Keratinocyte (primary cell): ENCODE measurements around the gene TOP3B. TPM values are rescaled to one million over a fixed set of nuclear protein-coding genes. Genes with fewer than 3 reads are reported as not detected.

Experiments used
- DNase-seq: peaks from one replicate; pipeline ENCODE4 v3.0.0-alpha.2; 2011; ENCODE audit warnings: low read depth, missing footprints, low spot score
- FAIRE-seq: peaks from 2 replicates; lab custom pipeline; 2011; peaks lifted over from hg19 to GRCh38; lab: Jason Lieb, UNC
- H2AFZ ChIP-seq: 2 replicates; pipeline ENCODE4 v1.6.0; 2012; ENCODE audit warnings: low read length, control low read depth, inconsistent platforms; ENCODE audit not compliant: control insufficient read depth
- H3K27ac ChIP-seq: 2 replicates; pipeline ENCODE4 v1.5.1; 2011; ENCODE audit warnings: low read length; ENCODE audit not compliant: control insufficient read depth, insufficient read depth
- H3K27me3 ChIP-seq: 3 replicates; pipeline ENCODE4 v1.6.0; 2011; ENCODE audit warnings: low read length; ENCODE audit not compliant: control insufficient read depth, insufficient read depth; ENCODE audit errors: extremely low read depth
- H3K36me3 ChIP-seq, 2 experiments: 2 replicates in 1 of 2; 3 replicates in 1 of 2; pipeline ENCODE4 v1.5.1; 2011; ENCODE audit warnings: low read length in 2 of 2, mild to moderate bottlenecking in 1 of 2; ENCODE audit not compliant: control insufficient read depth in 2 of 2, insufficient read depth in 2 of 2; ENCODE audit errors: extremely low read depth in 1 of 2
- H3K4me1 ChIP-seq: 3 replicates; pipeline ENCODE4 v1.5.1; 2011; ENCODE audit warnings: low read length; ENCODE audit not compliant: control insufficient read depth, insufficient read depth; ENCODE audit errors: extremely low read depth
- H3K4me2 ChIP-seq: 3 replicates; pipeline ENCODE4 v1.6.0; 2011; ENCODE audit warnings: low read depth, low read length; ENCODE audit not compliant: control insufficient read depth, insufficient read depth; ENCODE audit errors: extremely low read depth
- H3K4me3 ChIP-seq, 3 experiments: fragments of 200-600 bp in 1 of 3; sonication (generic) in 1 of 3; 2 replicates in 2 of 3; 3 replicates in 1 of 3; pipeline ENCODE4 v1.5.1; 2011 to 2016; ENCODE audit warnings: low read length in 3 of 3, mild to moderate bottlenecking in 3 of 3, control low read depth in 2 of 3, inconsistent platforms in 1 of 3, low read depth in 1 of 3, mixed read lengths in 1 of 3, mixed run types in 1 of 3, moderate library complexity in 1 of 3; ENCODE audit not compliant: control insufficient read depth in 2 of 3, insufficient read depth in 2 of 3; ENCODE audit errors: extremely low read depth in 1 of 3
- H3K79me2 ChIP-seq: 2 replicates; pipeline ENCODE4 v1.6.0; 2012; ENCODE audit warnings: low read length; ENCODE audit not compliant: control insufficient read depth, insufficient read depth
- H3K9ac ChIP-seq: 3 replicates; pipeline ENCODE4 v1.6.0; 2011; ENCODE audit warnings: low read length; ENCODE audit not compliant: control insufficient read depth, insufficient read depth; ENCODE audit errors: extremely low read depth
- H3K9me1 ChIP-seq: 3 replicates; pipeline ENCODE4 v1.6.0; 2011; ENCODE audit warnings: low read length; ENCODE audit not compliant: control insufficient read depth, insufficient read depth; ENCODE audit errors: extremely low read depth
- H3K9me3 ChIP-seq: 2 replicates; pipeline ENCODE4 v1.5.1; 2012; ENCODE audit warnings: low read depth, low read length; ENCODE audit not compliant: control insufficient read depth
- H4K20me1 ChIP-seq: 3 replicates; pipeline ENCODE4 v1.6.0; 2011; ENCODE audit warnings: low read length; ENCODE audit not compliant: control insufficient read depth, insufficient read depth; ENCODE audit errors: extremely low read depth
- EZH2 ChIP-seq: IDR thresholded peaks from one replicate; pipeline ENCODE4 v1.6.1; 2012; ENCODE audit warnings: inconsistent platforms, mild to moderate bottlenecking, low read length, moderate library complexity
- dilution Hi-C: fragments of 300-500 bp; cut with MboI; formaldehyde crosslinking; loops from one replicate; pipeline ENCODE4 v1.7.0; 2020; ENCODE audit warnings: low sequenced_read_pairs; ENCODE audit not compliant: extremely low pct_ligation_motif_present
- polyA plus RNA-seq, 5 experiments: library from polyadenylated mRNA; depleted of rRNA in 3 of 5; stranded (reverse) in 3 of 5; stranded (forward) in 1 of 5; unstranded in 1 of 5; fragments of >200 nt; gene quantifications; 1 replicate in 1 of 5; 2 replicates in 3 of 5; 3 replicates in 1 of 5; pipeline versions ENCODE4 v1.2.1 to v1.2.3, GENCODE V29; 2011 to 2012; ENCODE audit warnings: missing spikeins in 2 of 5, low read depth in 1 of 5, low replicate concordance in 1 of 5
- TF ChIP-seq, protein P1 (sequence below), 3 experiments: IDR thresholded peaks in 1 of 3; conservative IDR thresholded peaks in 1 of 3; optimal IDR thresholded peaks in 1 of 3; 2 replicates in 2 of 3; 3 replicates in 1 of 3; pipeline versions ENCODE3 to v1.5.1; 2011; ENCODE audit warnings: low read length in 3 of 3, mild to moderate bottlenecking in 3 of 3, moderate library complexity in 2 of 3, control low read depth in 1 of 3, inconsistent platforms in 1 of 3; ENCODE audit not compliant: insufficient read depth in 2 of 3; ENCODE audit errors: extremely low read depth in 1 of 3

TOP3B gene
- polyA plus RNA-seq, 1 donor (not counting 4 experiments of a cell fraction or from before 2014, with no cell fraction given) = 13.8 TPM

- Histone ChIP-seq H3K79me2 (peaks cover 2% of the 10 kb centered on the region), H3K36me3 (peaks cover 6 to 28% of the 10 kb centered on the region in 2 experiments), H3K4me2 (peak overlapping the region; percentile 91), H3K4me1 (peaks cover 46% of the 10 kb centered on the region), H3K27me3 (no peaks in the 10 kb centered on the region), H3K9me3 (no peaks in the 10 kb centered on the region), H3K4me3 (no peak overlapping the region), H2AFZ (no peak overlapping the region), H3K27ac (peak overlapping the region; percentile 89), H3K9ac (peak overlapping the region; percentile 85), H3K9me1 (no peaks in the 10 kb centered on the region), H4K20me1 (no peaks in the 10 kb centered on the region)
- TF ChIP-seq EZH2 = no peak
- TF ChIP-seq, protein P1, sequence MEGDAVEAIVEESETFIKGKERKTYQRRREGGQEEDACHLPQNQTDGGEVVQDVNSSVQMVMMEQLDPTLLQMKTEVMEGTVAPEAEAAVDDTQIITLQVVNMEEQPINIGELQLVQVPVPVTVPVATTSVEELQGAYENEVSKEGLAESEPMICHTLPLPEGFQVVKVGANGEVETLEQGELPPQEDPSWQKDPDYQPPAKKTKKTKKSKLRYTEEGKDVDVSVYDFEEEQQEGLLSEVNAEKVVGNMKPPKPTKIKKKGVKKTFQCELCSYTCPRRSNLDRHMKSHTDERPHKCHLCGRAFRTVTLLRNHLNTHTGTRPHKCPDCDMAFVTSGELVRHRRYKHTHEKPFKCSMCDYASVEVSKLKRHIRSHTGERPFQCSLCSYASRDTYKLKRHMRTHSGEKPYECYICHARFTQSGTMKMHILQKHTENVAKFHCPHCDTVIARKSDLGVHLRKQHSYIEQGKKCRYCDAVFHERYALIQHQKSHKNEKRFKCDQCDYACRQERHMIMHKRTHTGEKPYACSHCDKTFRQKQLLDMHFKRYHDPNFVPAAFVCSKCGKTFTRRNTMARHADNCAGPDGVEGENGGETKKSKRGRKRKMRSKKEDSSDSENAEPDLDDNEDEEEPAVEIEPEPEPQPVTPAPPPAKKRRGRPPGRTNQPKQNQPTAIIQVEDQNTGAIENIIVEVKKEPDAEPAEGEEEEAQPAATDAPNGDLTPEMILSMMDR (optimal IDR thresholded peaks at IDR 0.05 in 1 of 3, IDR thresholded peaks at IDR 0.05 in 1 of 3, conservative IDR thresholded peaks at IDR 0.05 in 1 of 3; ENCODE audit: extremely low read depth in 1 of 3, insufficient read depth in 2 of 3, low read length in 3 of 3) = no peak
- DNase-seq (no peak), FAIRE-seq (no peak)
- dilution Hi-C loops = loop anchor here (10.0 kb wide), 1 partner anchor 84 kb away; no protein-coding TSS in a partner anchor
Measured at GRCh38 chr22:21938906-21939305, 43.7 kb downstream of the TOP3B start.

DNA sequence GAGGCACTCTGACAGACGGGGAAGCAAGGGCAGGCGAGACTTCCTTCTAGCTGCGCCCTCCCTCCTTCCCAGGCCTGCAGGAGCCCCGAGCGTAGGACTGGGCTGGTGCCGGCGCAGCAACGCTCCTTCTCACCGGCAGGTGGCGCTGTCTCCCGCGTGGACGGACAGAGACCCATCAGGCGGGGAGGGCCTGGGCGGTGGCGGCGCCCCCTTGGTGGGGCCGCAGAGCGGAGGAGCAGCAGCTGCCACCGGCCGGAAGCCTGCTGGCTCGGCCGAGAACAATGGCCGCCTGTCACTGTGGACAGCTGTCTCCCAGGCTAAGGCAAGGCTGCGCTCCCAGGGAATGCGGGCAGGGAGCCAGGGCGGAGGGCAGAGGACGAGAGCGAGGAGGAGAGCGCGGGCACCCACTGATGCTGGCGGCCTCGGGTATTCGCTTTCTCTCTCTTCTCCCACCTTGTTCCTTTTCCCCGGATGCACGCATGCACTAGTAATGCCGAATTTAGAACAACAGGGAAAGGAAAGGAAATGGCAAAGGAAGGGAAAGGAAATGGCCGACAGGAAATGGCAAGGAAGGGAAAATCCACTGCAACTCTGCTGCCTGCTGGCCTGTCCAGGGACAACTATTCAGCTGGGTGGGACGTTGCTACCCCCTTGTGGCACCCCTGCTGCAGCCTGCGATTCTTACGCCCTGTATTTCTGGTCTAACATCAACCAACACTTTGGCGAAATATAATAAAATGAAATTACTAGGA, 44.3 kb downstream of the TOP3B start:
- Histone ChIP-seq H3K4me3 (peak overlapping the region; percentile 22 to 80 (median 50)), H3K9ac (peak overlapping the region; percentile 85), H3K36me3 (peaks cover 10 to 34% of the 10 kb centered on the region in 2 experiments), H3K27me3 (no peaks in the 10 kb centered on the region), H2AFZ (peak overlapping the region; percentile 91), H3K9me1 (no peaks in the 10 kb centered on the region), H3K4me2 (peak overlapping the region; percentile 91), H4K20me1 (no peaks in the 10 kb centered on the region), H3K79me2 (peaks cover 2% of the 10 kb centered on the region), H3K9me3 (no peaks in the 10 kb centered on the region), H3K27ac (peak overlapping the region; percentile 89), H3K4me1 (peaks cover 46% of the 10 kb centered on the region)
- DNase-seq = no peak
- dilution Hi-C loops = loop anchor here (10.0 kb wide), 1 partner anchor 83 kb away; no protein-coding TSS in a partner anchor
- FAIRE-seq = peak; percentile 67
- TF ChIP-seq, protein P1 (optimal IDR thresholded peaks at IDR 0.05 in 1 of 3, IDR thresholded peaks at IDR 0.05 in 1 of 3, conservative IDR thresholded peaks at IDR 0.05 in 1 of 3; ENCODE audit: extremely low read depth in 1 of 3, insufficient read depth in 2 of 3, low read length in 3 of 3) = peak; percentile 97 to 100 (median 99)
- TF ChIP-seq EZH2 = no peak
